Fibroblast of mammary gland (primary cell): ENCODE measurements around the gene GRM5.
"Not testable (repeated sequence)": the region's sequence is repeated elsewhere in the genome, so short reads cannot be mapped to it uniquely, and the experiment has no call there.

Experiments used
- DNase-seq: peaks from one replicate; pipeline ENCODE4 v3.0.0-alpha.2; 2010; ENCODE audit warnings: low read depth
- H3K4me3 ChIP-seq: 2 replicates; pipeline ENCODE4 v1.5.1; 2011; ENCODE audit warnings: low read depth, mild to moderate bottlenecking, low read length, moderate library complexity; ENCODE audit not compliant: control insufficient read depth
- TF ChIP-seq, protein P1 (sequence below): conservative IDR thresholded peaks from 2 replicates; pipeline ENCODE4 v1.5.1; 2011; ENCODE audit warnings: low read depth, low read length, inconsistent platforms; ENCODE audit not compliant: control insufficient read depth, insufficient read depth

The GRM5 gene

DNA sequence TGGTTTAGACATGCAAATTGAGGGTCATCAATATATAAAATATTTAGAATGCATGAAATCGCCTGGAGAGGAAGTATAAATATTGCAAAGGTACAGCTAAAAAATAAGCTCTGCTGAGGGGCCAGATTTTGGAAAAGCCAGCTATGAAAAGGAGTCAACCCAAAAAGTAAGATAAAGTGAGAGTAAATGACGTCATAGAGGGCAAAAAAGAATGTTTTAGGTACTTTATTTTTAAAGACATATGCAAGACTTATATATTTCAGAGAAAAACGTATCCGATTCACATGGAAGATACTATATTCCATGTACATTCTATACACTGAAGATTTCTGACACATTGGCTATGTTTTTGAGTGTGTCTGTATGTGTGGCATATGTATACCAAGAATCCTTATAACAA, 13.6 kb downstream of the GRM5 start:
- TF ChIP-seq, protein P1, sequence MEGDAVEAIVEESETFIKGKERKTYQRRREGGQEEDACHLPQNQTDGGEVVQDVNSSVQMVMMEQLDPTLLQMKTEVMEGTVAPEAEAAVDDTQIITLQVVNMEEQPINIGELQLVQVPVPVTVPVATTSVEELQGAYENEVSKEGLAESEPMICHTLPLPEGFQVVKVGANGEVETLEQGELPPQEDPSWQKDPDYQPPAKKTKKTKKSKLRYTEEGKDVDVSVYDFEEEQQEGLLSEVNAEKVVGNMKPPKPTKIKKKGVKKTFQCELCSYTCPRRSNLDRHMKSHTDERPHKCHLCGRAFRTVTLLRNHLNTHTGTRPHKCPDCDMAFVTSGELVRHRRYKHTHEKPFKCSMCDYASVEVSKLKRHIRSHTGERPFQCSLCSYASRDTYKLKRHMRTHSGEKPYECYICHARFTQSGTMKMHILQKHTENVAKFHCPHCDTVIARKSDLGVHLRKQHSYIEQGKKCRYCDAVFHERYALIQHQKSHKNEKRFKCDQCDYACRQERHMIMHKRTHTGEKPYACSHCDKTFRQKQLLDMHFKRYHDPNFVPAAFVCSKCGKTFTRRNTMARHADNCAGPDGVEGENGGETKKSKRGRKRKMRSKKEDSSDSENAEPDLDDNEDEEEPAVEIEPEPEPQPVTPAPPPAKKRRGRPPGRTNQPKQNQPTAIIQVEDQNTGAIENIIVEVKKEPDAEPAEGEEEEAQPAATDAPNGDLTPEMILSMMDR: no peak
- no peak for DNase-seq
- no peak overlapping the region for H3K4me3 ChIP-seq

DNA sequence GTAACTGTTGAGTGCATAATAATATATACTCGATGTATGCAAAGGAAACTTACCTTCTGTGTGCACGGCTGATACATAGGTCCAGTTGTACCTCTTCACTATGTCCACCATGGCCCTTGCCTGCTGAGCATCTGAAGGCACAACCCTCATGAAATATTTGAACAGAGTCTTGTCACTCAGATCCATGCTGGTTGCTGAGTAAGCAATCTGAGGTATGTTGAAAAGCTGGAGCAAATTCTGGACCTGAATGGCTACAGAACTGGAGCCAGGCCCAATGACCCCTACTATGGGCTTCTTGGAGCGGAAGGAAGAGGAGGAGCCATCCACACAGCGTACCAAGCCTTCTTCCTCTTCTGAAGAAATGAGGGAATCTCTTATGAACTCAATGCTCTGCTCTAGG, 18.6 kb downstream of the GRM5 start:
- H3K4me3 ChIP-seq, DNase-seq: not testable (repeated sequence)

DNA sequence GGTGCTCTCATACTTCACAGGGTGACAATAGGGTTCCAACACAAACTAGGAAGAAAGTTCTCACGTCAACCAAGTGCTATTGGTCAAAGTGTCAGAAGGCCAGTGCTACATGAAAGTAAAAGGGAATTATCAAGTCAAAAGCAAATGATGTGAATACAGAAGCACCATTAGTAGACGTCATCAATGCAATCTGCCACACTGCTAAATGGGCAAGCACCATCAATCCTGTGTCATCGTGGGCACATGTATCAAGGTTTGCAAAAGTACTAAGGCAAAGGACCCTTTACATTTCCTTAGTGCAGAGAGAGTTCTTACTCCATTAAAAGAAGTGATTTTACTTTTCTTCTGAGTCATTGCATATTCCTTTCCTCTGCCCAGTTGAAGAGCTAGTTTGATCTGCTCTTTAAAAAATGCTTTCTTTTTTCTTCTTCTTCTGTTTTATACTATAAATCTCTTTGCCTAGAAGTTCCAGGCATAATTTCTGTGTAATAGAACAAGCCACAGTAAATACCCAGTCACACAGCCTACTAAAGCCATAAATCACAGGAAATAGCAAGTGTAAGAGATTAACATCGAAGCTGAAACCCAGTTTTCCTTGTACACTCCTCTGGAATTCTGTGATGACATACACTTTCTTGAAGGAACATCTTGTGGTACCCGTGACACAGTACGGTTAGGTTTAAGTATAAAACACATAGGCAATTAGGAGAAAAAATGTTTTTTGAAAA, 21.8 kb downstream of the GRM5 start:
- DNase-seq, H3K4me3 ChIP-seq: not testable (repeated sequence)

DNA sequence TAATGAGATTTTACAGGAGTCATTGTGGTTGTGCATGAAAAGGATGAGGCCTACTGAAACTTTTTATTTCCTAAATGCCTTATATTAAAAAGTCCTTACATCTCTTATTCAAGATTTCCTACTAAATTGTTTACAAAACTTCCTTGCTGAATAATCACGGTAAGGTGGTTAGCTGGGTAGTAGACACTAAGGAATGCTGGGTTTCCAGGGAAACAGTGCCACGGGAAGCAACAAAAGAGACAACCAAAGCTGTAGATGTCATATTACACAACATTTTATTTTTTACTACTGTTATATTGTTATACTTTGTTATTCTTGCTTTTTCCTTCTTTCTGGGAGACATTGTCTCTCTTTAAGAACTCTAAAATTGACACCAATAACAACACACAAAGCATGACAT, 36.1 kb downstream of the GRM5 start:
- H3K4me3 ChIP-seq, DNase-seq: not testable (repeated sequence)

DNA sequence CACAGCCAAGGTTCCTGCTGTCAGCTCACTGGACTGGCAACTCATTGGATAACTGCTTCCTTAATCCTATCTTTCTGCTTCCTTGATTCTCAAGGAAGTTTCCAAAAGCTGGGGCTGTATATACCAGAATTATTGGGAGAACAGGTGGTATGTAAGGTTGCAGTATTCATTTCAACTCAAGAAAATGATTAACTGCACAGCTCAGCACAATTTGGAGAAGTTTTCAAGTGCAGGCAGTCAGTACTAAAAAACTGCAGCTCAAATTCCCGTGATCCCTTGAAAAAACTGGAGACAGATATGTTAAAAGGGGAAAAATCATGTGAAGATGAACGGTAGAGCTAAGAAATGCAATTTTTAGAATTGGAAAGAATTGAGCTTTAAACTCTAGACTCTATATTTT, 44.4 kb downstream of the GRM5 start:
- H3K4me3 ChIP-seq: no peak overlapping the region
- no peak for DNase-seq
- TF ChIP-seq, protein P1: no peak

DNA sequence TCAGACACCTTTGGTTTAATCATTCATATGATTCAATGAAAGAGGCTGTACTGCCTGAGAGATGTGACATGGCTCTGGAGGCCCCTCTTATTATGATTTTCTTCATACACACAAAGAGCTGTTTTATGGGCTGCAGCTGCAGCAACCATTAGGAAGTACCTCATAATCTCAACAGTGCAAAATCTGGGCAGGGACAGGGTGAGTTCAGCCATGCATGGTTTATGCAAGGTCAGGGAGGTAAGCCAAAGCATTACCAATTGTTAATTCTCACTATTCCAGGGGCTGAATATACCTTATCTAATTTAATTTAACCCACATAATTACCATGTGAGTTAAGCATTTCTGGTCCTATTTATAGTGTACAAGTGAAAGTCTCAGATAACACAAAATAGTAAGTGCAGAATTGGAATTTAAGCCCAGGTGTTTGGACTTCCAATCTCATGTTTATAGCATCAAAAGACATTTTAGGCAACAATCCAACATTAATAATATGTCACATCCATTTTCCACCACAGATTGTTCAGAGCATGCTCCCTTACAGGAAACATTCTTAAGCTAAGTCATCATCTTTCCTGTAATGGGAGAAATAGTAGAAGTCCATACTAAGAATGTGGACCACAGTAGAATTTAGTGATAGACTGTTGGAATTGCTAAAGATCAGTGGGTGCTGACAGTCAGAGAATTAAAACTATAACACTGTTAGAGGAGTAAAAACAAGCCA, 45.8 kb downstream of the GRM5 start:
- H3K4me3 ChIP-seq: not testable (repeated sequence)
- DNase-seq: peak; percentile 5

DNA sequence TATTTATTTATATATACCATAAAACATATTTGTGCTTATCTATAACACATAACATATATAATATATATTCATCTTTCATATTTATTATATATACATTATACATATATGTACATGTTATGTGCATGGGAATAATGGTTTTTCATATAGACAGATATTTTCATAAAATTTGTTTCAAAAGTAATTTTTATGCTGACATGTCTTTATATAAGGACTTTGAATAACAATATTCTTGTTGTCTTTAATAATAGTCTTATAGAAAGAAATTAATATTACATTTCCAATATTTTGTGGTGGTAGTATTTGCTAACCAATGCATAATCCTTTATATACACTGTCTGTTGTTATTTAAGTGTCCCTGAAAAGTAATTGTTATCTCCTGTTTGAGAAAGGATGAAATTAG, 49.6 kb downstream of the GRM5 start:
- TF ChIP-seq, protein P1: no peak
- no peak for DNase-seq
- no peak overlapping the region for H3K4me3 ChIP-seq

DNA sequence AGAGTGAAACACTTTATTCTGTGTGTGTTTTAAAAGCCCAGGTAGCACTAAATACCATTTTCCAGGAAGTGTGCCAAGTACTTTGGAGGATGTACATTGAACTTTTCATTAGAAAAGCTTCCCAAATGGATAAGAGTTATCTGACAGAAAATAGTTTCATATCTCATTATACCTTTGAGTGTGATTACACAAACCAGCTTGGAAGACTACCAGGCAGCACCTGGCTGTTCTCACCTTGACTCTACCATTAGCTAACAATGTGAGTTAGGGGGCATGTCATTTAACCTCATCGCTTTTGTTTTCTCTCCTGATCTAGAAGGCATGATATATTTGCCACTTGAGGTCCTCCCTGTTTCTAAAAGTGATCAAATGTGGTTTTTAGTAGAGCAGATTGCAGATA, 50.2 kb downstream of the GRM5 start:
- TF ChIP-seq, protein P1: no peak
- no peak overlapping the region for H3K4me3 ChIP-seq
- no peak for DNase-seq

DNA sequence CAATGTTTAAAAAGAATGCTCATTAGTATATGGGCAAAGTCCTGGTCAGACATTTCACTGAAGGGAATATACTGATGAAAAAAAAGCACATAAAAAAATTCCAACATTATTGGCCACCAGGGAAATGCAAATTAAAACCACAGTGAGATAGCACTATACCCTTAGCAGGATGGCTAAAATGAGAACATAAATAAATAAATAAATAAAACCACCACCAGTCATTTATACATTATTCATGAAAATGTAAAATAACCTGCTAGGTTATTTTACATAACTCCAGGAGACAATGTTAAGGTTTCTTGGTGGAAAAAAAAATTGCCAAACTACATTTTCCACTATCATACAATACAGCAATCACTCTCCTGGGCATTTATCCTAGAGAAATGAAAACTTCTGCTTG, 64.9 kb downstream of the GRM5 start:
- not testable (repeated sequence) for DNase-seq, H3K4me3 ChIP-seq
